Psoas muscle (tissue), 8 donors: ENCODE data around the gene LTBP1. TPM values are rescaled to one million over a fixed set of nuclear protein-coding genes. Genes with fewer than 3 reads are reported as not detected.

Experiments
- ATAC-seq, 4 donors: fragments of 200-7000 bp; cut with Tn5 transposase; one replicate each; pipeline ENCODE4 v1.9.1; 2020; ENCODE audit warnings: moderate library complexity in 3 of 4, mild to moderate bottlenecking in 2 of 4
- DNase-seq, 2 donors: peaks; one replicate each; pipeline ENCODE4 v3.0.0-alpha.2; 2020
- H3K27ac ChIP-seq: fragments of 200-600 bp; one replicate; pipeline ENCODE4 v1.8.0; 2022
- H3K27me3 ChIP-seq, 3 donors: fragments of 200-600 bp in 1 of 3; one replicate each; pipeline versions ENCODE4 v1.6.1 to v1.8.0; 2013 to 2022; ENCODE audit warnings: low read length in 2 of 3, mild to moderate bottlenecking in 2 of 3, moderate library complexity in 1 of 3; ENCODE audit not compliant: insufficient read depth in 3 of 3
- H3K36me3 ChIP-seq, 2 donors: fragments of 200-600 bp in 1 of 2; one replicate each; pipeline versions ENCODE4 v1.6.1 to v1.8.0; 2013 to 2022; ENCODE audit warnings: low read depth in 1 of 2, mild to moderate bottlenecking in 1 of 2, moderate library complexity in 1 of 2; ENCODE audit not compliant: insufficient read depth in 1 of 2
- H3K4me1 ChIP-seq: fragments of 200-600 bp; one replicate; pipeline ENCODE4 v1.8.0; 2022
- H3K4me3 ChIP-seq: fragments of 200-600 bp; one replicate; pipeline ENCODE4 v1.8.0; 2022; ENCODE audit warnings: mild to moderate bottlenecking
- H3K9me3 ChIP-seq: fragments of 200-600 bp; one replicate; pipeline ENCODE4 v1.8.0; 2022
- WGBS, 3 donors: extraction: QIAGEN DNeasy Blood & Tissue Kit; methylation state at CpG; one replicate each; pipeline versions ENCODE4 v1.1.6 to v1.1.7; 2013; 5-methylcytosine and 5-hydroxymethylcytosine counted together
- intact Hi-C, 2 donors: fragments of 100-400 bp; cut with DNase I; formaldehyde crosslinking; loops; one replicate each; pipeline versions ENCODE4 v1.11.0 to v1.14.2; 2022
- polyA plus RNA-seq, 3 donors: library from polyadenylated mRNA; stranded (reverse); fragments of 200-250 nt; gene quantifications; one replicate each; pipeline ENCODE4 v1.2.3, GENCODE V29; 2013
- total RNA-seq, 4 donors: library from RNA; stranded (reverse); fragmentation: NEBNext Ultra II Directional in 2 of 4; extraction: Animal tissue kit (Norgen Biotek cat#: 25700) in 2 of 4; gene quantifications; one replicate each; pipeline versions ENCODE4 v1.2.1 to v1.2.4, GENCODE V29; 2021 to 2023
- TF ChIP-seq, protein P1 (sequence below): fragments of 200-600 bp; IDR thresholded peaks from one replicate; pipeline ENCODE4 v1.8.0; 2022; ENCODE audit warnings: antibody characterized with exemption
- donor health status: healthy with polysubstance abuse.
- donor health status: DM: no; HTN: no; CAD: no; lungs with moderate emphysema.
- donor health status: Bipolar disorder and iron deficiency.
- donor health status: healthy.
- donor health status: DM: yes; HTN: yes; CAD: no.
- donor health status: DM: no; HTN: no; CAD: no.
- donor health status: DM: no; HTN: no; CAD: no.
- donor health status: DM: yes; HTN: yes; CAD: no.

LTBP1 gene
- total and polyA plus RNA-seq, 7 donors, result 5.9 to 26.8 (median 9.5) TPM

- H3K27ac ChIP-seq, result peak overlapping the region; percentile 68
- ATAC-seq, result peak in 1 of 4 donors; percentile 57
Measured at GRCh38 chr2:33058716-33059470, 112.1 kb downstream of the LTBP1 start.

DNA sequence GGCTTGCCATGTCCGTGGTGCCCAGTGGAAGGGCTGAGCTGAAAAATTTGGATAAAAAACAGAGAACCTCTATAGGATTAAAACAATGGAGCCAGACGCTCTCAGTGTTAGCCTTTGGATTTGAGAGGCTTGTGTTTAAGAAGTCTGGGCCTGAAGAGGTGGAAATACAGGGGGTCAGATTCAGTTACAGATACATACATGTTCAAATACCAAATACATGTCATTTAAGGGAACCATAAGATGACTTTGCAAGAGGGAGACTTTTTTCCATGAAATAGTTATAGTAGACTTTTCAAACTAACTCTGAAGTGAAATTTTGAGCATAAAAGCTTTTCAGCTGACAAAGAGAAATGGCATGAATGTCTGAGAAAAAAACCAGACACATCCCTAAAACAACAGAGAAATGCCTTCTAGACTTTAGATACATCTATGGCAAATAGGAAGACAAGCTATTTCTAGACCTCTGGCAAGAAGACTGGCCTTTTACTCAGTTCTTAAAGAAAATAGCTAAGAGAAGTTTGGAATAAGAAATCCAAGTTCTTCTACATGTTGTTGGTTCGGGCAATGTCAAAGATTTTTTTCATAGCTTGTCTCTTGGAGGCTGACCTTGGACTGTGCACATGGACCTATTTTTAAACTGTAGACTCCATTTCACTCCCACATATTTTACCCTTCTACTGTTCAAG lies 112.9 kb downstream of the LTBP1 start:
- no peaks in the 10 kb centered on the region for H3K9me3 ChIP-seq
- no peaks in the 10 kb centered on the region for H3K27me3 ChIP-seq
- ATAC-seq (peak; percentile 68 to 91 (median 80)), DNase-seq (no peak)
- TF ChIP-seq, protein P1, sequence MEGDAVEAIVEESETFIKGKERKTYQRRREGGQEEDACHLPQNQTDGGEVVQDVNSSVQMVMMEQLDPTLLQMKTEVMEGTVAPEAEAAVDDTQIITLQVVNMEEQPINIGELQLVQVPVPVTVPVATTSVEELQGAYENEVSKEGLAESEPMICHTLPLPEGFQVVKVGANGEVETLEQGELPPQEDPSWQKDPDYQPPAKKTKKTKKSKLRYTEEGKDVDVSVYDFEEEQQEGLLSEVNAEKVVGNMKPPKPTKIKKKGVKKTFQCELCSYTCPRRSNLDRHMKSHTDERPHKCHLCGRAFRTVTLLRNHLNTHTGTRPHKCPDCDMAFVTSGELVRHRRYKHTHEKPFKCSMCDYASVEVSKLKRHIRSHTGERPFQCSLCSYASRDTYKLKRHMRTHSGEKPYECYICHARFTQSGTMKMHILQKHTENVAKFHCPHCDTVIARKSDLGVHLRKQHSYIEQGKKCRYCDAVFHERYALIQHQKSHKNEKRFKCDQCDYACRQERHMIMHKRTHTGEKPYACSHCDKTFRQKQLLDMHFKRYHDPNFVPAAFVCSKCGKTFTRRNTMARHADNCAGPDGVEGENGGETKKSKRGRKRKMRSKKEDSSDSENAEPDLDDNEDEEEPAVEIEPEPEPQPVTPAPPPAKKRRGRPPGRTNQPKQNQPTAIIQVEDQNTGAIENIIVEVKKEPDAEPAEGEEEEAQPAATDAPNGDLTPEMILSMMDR, result no peak
- WGBS, 3 donors, result 27 to 41% (median 39%) methylated on average over 3 of the region's 3 CpGs
- H3K36me3 ChIP-seq, result no peaks in the 10 kb centered on the region
- intact Hi-C loops, result no loop called here
- peaks cover 6% of the 10 kb centered on the region for H3K4me1 ChIP-seq
- peak overlapping the region; percentile 9 for H3K4me3 ChIP-seq
- peak overlapping the region; percentile 68 for H3K27ac ChIP-seq

More at GRCh38 chr2:33058716-33059470, 112.1 kb downstream of the LTBP1 start:
- no peak for DNase-seq
- Histone ChIP-seq H3K4me1 (peaks cover 6% of the 10 kb centered on the region), H3K4me3 (no peak overlapping the region), H3K27me3 (no peaks in the 10 kb centered on the region), H3K9me3 (no peaks in the 10 kb centered on the region), H3K36me3 (no peaks in the 10 kb centered on the region)
- TF ChIP-seq, protein P1, result no peak
- intact Hi-C loops, result no loop called here
- 62 to 73% (median 68%) methylated on average over 8 of the region's 8 CpGs for WGBS, 3 donors

GRCh38 chr2:33060405-33060804 lies 113.7 kb downstream of the LTBP1 start:
- 20 to 52% (median 37%) methylated on average over 2 of the region's 2 CpGs for WGBS, 3 donors
- peaks cover 4% of the 10 kb centered on the region for H3K9me3 ChIP-seq
- TF ChIP-seq, protein P1, result no peak
- DNase-seq (no peak), ATAC-seq (peak; percentile 30 to 63 (median 42))
- H3K27ac ChIP-seq, result peak overlapping the region; percentile 68
- intact Hi-C loops, result no loop called here
- H3K4me1 ChIP-seq, result peaks cover 6% of the 10 kb centered on the region
- no peaks in the 10 kb centered on the region for H3K36me3 ChIP-seq
- no peaks in the 10 kb centered on the region for H3K27me3 ChIP-seq
- peak overlapping the region; percentile 9 for H3K4me3 ChIP-seq

- DNase-seq (no peak), ATAC-seq (no peak)
- H3K27ac ChIP-seq, result no peak overlapping the region
- TF ChIP-seq, protein P1, result no peak
- 82 to 95% (median 95%) methylated on average over 4 of the region's 4 CpGs for WGBS, 3 donors
- H3K4me3 ChIP-seq, result no peak overlapping the region
- intact Hi-C loops, result no loop called here
- H3K9me3 ChIP-seq, result peaks cover 4% of the 10 kb centered on the region
- H3K27me3 ChIP-seq, result no peaks in the 10 kb centered on the region
- peaks cover 6% of the 10 kb centered on the region for H3K4me1 ChIP-seq
- H3K36me3 ChIP-seq, result no peaks in the 10 kb centered on the region
Measured at GRCh38 chr2:33062665-33063250, 116.0 kb downstream of the LTBP1 start.
